Endothelial cell of hepatic sinusoid (primary cell): ENCODE results near the gene BCL2.

Experiments used
- in situ Hi-C: cut with HindIII; loops from 2 replicates; pipeline ENCODE4 v1.10.0; 2017; ENCODE audit warnings: low sequenced_read_pairs

Gene BCL2

GRCh38 chr18:63290166-63290820, 29.3 kb downstream of the BCL2 start:
- in situ Hi-C loops, result no loop called here

- in situ Hi-C loops, result no loop called here
These were observed 31.3 kb downstream of the BCL2 start for GRCh38 chr18:63288311-63288710.

GRCh38 chr18:63287691-63288220, 31.8 kb downstream of the BCL2 start:
- in situ Hi-C loops, result no loop called here

- in situ Hi-C loops, result no loop called here
These were observed 32.6 kb downstream of the BCL2 start for GRCh38 chr18:63286926-63287325.

- in situ Hi-C loops, result no loop called here
These were observed 34.5 kb downstream of the BCL2 start for GRCh38 chr18:63284827-63285733.

GRCh38 chr18:63284173-63284799, 35.3 kb downstream of the BCL2 start:
- in situ Hi-C loops, result no loop called here

- in situ Hi-C loops, result no loop called here
These were observed 36.1 kb downstream of the BCL2 start for GRCh38 chr18:63283305-63284094.

GRCh38 chr18:63282793-63283192, 36.8 kb downstream of the BCL2 start:
- in situ Hi-C loops, result no loop called here

- in situ Hi-C loops, result no loop called here
These were observed 46.2 kb downstream of the BCL2 start for GRCh38 chr18:63273222-63273927.

- in situ Hi-C loops, result no loop called here
These were observed 46.9 kb downstream of the BCL2 start for GRCh38 chr18:63272638-63273037.

GRCh38 chr18:63271881-63272299, 47.7 kb downstream of the BCL2 start:
- in situ Hi-C loops, result no loop called here

GRCh38 chr18:63271148-63271547, 48.4 kb downstream of the BCL2 start:
- in situ Hi-C loops, result no loop called here

GRCh38 chr18:63267975-63268721, 51.4 kb downstream of the BCL2 start:
- in situ Hi-C loops, result loop anchor here (5.0 kb wide), 1 partner anchor 39 kb away; no protein-coding TSS in a partner anchor

- in situ Hi-C loops, result loop anchor here (5.0 kb wide), 1 partner anchor 40 kb away; no protein-coding TSS in a partner anchor
These were observed 52.4 kb downstream of the BCL2 start for GRCh38 chr18:63266888-63267790.

GRCh38 chr18:63265326-63265725, 54.2 kb downstream of the BCL2 start:
- in situ Hi-C loops, result loop anchor here (5.0 kb wide), 1 partner anchor 42 kb away; no protein-coding TSS in a partner anchor

- in situ Hi-C loops, result loop anchor here (5.0 kb wide), 1 partner anchor 42 kb away; no protein-coding TSS in a partner anchor
These were observed 54.7 kb downstream of the BCL2 start for GRCh38 chr18:63264871-63265270.

GRCh38 chr18:63263444-63263843, 56.1 kb downstream of the BCL2 start:
- in situ Hi-C loops, result no loop called here
